HG02571 (cell line): ENCODE measurements around the gene OLIG2.

Experiments
- ATAC-seq: cut with Tn5 transposase; IDR thresholded peaks from one replicate; pipeline ENCODE4 v1.9.1; 2021; ENCODE audit warnings: mild to moderate bottlenecking, moderate library complexity; ENCODE audit not compliant: unreplicated experiment

Gene OLIG2

GRCh38 chr21:33025489-33026442, at the start of gene OLIG2:
TSS of gene OLIG2 (plus strand) at chr21:33025935. CDS start at chr21:33026863, 928 bp downstream.
- no peak for ATAC-seq

- no peak for ATAC-seq
Measured at GRCh38 chr21:32976791-32977190, 48.9 kb upstream of the OLIG2 start.

- ATAC-seq = no peak
Measured at GRCh38 chr21:32977216-32977615, 48.5 kb upstream of the OLIG2 start.

- ATAC-seq = no peak
Measured at GRCh38 chr21:32978331-32979270, 47.1 kb upstream of the OLIG2 start.

- no peak for ATAC-seq
Measured at GRCh38 chr21:32979598-32980268, 46.0 kb upstream of the OLIG2 start.

- ATAC-seq = no peak
Measured at GRCh38 chr21:32981096-32981495, 44.6 kb upstream of the OLIG2 start.

GRCh38 chr21:32990666-32991065, 35.1 kb upstream of the OLIG2 start:
- ATAC-seq = no peak

- no peak for ATAC-seq
Measured at GRCh38 chr21:32991361-32991760, 34.4 kb upstream of the OLIG2 start.

- ATAC-seq = no peak
Measured at GRCh38 chr21:32993894-32994293, 31.8 kb upstream of the OLIG2 start.

GRCh38 chr21:32994305-32994704, 31.4 kb upstream of the OLIG2 start:
- no peak for ATAC-seq

- ATAC-seq = no peak
Measured at GRCh38 chr21:33007747-33008146, 18.0 kb upstream of the OLIG2 start.

- no peak for ATAC-seq
Measured at GRCh38 chr21:33008333-33009051, 17.2 kb upstream of the OLIG2 start.

GRCh38 chr21:33010931-33011330, 14.8 kb upstream of the OLIG2 start:
- ATAC-seq = no peak

GRCh38 chr21:33011462-33011861, 14.3 kb upstream of the OLIG2 start:
- ATAC-seq = no peak

GRCh38 chr21:33013626-33014025, 12.1 kb upstream of the OLIG2 start:
- no peak for ATAC-seq

- no peak for ATAC-seq
Measured at GRCh38 chr21:33014331-33014730, 11.4 kb upstream of the OLIG2 start.

GRCh38 chr21:33015096-33015495, 10.6 kb upstream of the OLIG2 start:
- ATAC-seq = no peak

- ATAC-seq = no peak
Measured at GRCh38 chr21:33015756-33016155, 10.0 kb upstream of the OLIG2 start.

- ATAC-seq = no peak
Measured at GRCh38 chr21:33018707-33019465, 6.8 kb upstream of the OLIG2 start.

GRCh38 chr21:33019516-33019884, 6.2 kb upstream of the OLIG2 start:
- no peak for ATAC-seq
